CD4-positive, alpha-beta T cell treated with Interleukin-2 at 100 ng/mL for 4 hours (primary cell): Measurements from ENCODE around the gene TRPC3.
A peak's percentile ranks its signal among the peaks of the same experiment; 100 is the strongest.
"Not testable (repeated sequence)": the region's sequence is repeated elsewhere in the genome, so short reads cannot be mapped to it uniquely, and the experiment has no call there.

Source experiments
- DNase-seq: peaks from one replicate; pipeline ENCODE4 v3.0.0-alpha.2; 2020; ENCODE audit warnings: low spot score

Gene TRPC3

GRCh38 chr4:121946644-121947043, 5.2 kb downstream of the TRPC3 start:
- no peak for DNase-seq

- no peak for DNase-seq
These were observed 7.9 kb downstream of the TRPC3 start for GRCh38 chr4:121943941-121944340.

- no peak for DNase-seq
These were observed 12.2 kb downstream of the TRPC3 start for GRCh38 chr4:121939690-121940089.

GRCh38 chr4:121938282-121939092, 13.4 kb downstream of the TRPC3 start:
- DNase-seq: no peak

- DNase-seq: no peak
These were observed 15.8 kb downstream of the TRPC3 start for GRCh38 chr4:121936101-121936500.

GRCh38 chr4:121934635-121935034, 17.2 kb downstream of the TRPC3 start:
- no peak for DNase-seq

- no peak for DNase-seq
These were observed 19.5 kb downstream of the TRPC3 start for GRCh38 chr4:121932212-121932974.

- no peak for DNase-seq
These were observed 21.6 kb downstream of the TRPC3 start for GRCh38 chr4:121930304-121930703.

GRCh38 chr4:121927948-121928347, 23.9 kb downstream of the TRPC3 start:
- DNase-seq: no peak

- not testable (repeated sequence) for DNase-seq
These were observed 25.4 kb downstream of the TRPC3 start for GRCh38 chr4:121926490-121926889.

- no peak for DNase-seq
These were observed 28.6 kb downstream of the TRPC3 start for GRCh38 chr4:121923306-121923705.

GRCh38 chr4:121913667-121914066, 38.2 kb downstream of the TRPC3 start:
- DNase-seq: no peak

GRCh38 chr4:121908346-121908745, 43.5 kb downstream of the TRPC3 start:
- DNase-seq: no peak

- peak; percentile 66 for DNase-seq
These were observed 51.5 kb downstream of the TRPC3 start for GRCh38 chr4:121900132-121900983.

GRCh38 chr4:121898150-121898549, 53.7 kb downstream of the TRPC3 start:
- DNase-seq: peak; percentile 20

GRCh38 chr4:121888134-121888533, 63.7 kb downstream of the TRPC3 start:
- no peak for DNase-seq

GRCh38 chr4:121885115-121885514, 66.7 kb downstream of the TRPC3 start:
- no peak for DNase-seq

GRCh38 chr4:121881158-121881557, 70.7 kb downstream of the TRPC3 start:
- no peak for DNase-seq

GRCh38 chr4:121879135-121879534, 72.7 kb downstream of the TRPC3 start:
- no peak for DNase-seq

- DNase-seq: no peak
These were observed 74.7 kb downstream of the TRPC3 start for GRCh38 chr4:121877041-121877773.

GRCh38 chr4:121876070-121876469, 75.8 kb downstream of the TRPC3 start:
- DNase-seq: no peak

- DNase-seq: no peak
These were observed 76.2 kb downstream of the TRPC3 start for GRCh38 chr4:121875652-121876051.
